Hepatocyte (in vitro differentiated cells): Measurements from ENCODE around the gene PARD3B.

Experiments used
- EZH2 ChIP-seq: fragments of 200-600 bp; sonication (generic); IDR thresholded peaks from 2 replicates; pipeline ENCODE4 v1.6.1; 2016; ENCODE audit warnings: antibody characterized with exemption, mild to moderate bottlenecking, borderline replicate concordance
- EZH2phosphoT487 ChIP-seq: fragments of 200-600 bp; sonication (generic); IDR thresholded peaks from one replicate; pipeline ENCODE4 v1.6.1; 2018; ENCODE audit warnings: antibody characterized with exemption, mild to moderate bottlenecking, low read depth, moderate library complexity; ENCODE audit not compliant: unreplicated experiment, severe bottlenecking
- TF ChIP-seq, protein P1 (sequence below): fragments of 200-600 bp; sonication (generic); IDR thresholded peaks from 2 replicates; pipeline ENCODE4 v1.5.1; 2016; ENCODE audit warnings: antibody characterized with exemption, mild to moderate bottlenecking; ENCODE audit not compliant: poor library complexity

DNA sequence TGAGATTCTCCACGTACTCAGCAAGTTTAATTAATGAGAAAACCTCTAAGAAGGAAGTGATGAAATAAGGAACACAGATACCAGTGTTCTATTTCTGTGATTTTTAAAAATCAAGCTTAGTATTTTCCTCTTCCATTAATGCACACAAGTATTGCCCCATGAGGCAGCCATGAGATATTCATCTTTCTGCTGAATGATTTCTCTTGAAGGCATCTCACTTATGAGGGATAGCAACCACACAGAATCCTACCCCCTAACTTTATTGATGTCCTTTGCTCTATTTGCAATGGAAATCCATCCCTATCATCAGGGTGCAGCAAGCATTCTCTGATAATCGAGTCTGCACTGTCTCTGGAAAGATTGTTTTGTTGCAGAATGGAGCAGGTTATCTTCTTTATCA, 893.0 kb downstream of the PARD3B start:
- TF ChIP-seq EZH2 (no peak), EZH2phosphoT487 (no peak)
- TF ChIP-seq, protein P1, sequence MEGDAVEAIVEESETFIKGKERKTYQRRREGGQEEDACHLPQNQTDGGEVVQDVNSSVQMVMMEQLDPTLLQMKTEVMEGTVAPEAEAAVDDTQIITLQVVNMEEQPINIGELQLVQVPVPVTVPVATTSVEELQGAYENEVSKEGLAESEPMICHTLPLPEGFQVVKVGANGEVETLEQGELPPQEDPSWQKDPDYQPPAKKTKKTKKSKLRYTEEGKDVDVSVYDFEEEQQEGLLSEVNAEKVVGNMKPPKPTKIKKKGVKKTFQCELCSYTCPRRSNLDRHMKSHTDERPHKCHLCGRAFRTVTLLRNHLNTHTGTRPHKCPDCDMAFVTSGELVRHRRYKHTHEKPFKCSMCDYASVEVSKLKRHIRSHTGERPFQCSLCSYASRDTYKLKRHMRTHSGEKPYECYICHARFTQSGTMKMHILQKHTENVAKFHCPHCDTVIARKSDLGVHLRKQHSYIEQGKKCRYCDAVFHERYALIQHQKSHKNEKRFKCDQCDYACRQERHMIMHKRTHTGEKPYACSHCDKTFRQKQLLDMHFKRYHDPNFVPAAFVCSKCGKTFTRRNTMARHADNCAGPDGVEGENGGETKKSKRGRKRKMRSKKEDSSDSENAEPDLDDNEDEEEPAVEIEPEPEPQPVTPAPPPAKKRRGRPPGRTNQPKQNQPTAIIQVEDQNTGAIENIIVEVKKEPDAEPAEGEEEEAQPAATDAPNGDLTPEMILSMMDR, result no peak
